GM18873 (cell line): Measurements from ENCODE around the gene SLC27A5.

Experiments
- ATAC-seq: cut with Tn5 transposase; IDR thresholded peaks from one replicate; pipeline ENCODE4 v1.9.1; 2021; ENCODE audit warnings: mild to moderate bottlenecking, moderate library complexity, moderate number of reproducible peaks; ENCODE audit not compliant: unreplicated experiment, low FRiP score

SLC27A5 gene

GRCh38 chr19:58511353-58512208 is at the start of gene SLC27A5:
SLC27A5 (minus strand) TSS chr19:58511992; CDS start chr19:58511955, 37 bp downstream.
- ATAC-seq, result no peak

GRCh38 chr19:58560921-58561320 is 49.1 kb upstream of the SLC27A5 start:
- no peak for ATAC-seq

- ATAC-seq, result no peak
Observed at GRCh38 chr19:58560007-58560887, 48.5 kb upstream of the SLC27A5 start.

- ATAC-seq, result no peak
Observed at GRCh38 chr19:58559275-58560006, 47.6 kb upstream of the SLC27A5 start.

GRCh38 chr19:58558623-58559274 is 47.0 kb upstream of the SLC27A5 start:
- peak; percentile 50 for ATAC-seq

GRCh38 chr19:58558066-58558622 is 46.4 kb upstream of the SLC27A5 start, which contains the start of gene UBE2M:
UBE2M (minus strand) TSS chr19:58558611; CDS start chr19:58558381, 230 bp downstream.
- ATAC-seq, result no peak

- ATAC-seq, result no peak
Observed at GRCh38 chr19:58557221-58558065, 45.7 kb upstream of the SLC27A5 start.

- no peak for ATAC-seq
Observed at GRCh38 chr19:58556622-58557220, 44.9 kb upstream of the SLC27A5 start.

- no peak for ATAC-seq
Observed at GRCh38 chr19:58555920-58556621, 44.3 kb upstream of the SLC27A5 start.

GRCh38 chr19:58555369-58555885 is 43.6 kb upstream of the SLC27A5 start:
- ATAC-seq, result no peak

- peak; percentile 26 for ATAC-seq
Observed at GRCh38 chr19:58554494-58555368, 42.9 kb upstream of the SLC27A5 start, which contains the start of gene CHMP2A. CHMP2A (minus strand) TSS chr19:58555105; CDS start chr19:58554212, 893 bp downstream.

- no peak for ATAC-seq
Observed at GRCh38 chr19:58553799-58554493, 42.2 kb upstream of the SLC27A5 start.

- no peak for ATAC-seq
Observed at GRCh38 chr19:58552655-58553054, 40.9 kb upstream of the SLC27A5 start.

GRCh38 chr19:58551577-58552471 is 40.0 kb upstream of the SLC27A5 start:
- ATAC-seq, result no peak

- ATAC-seq, result no peak
Observed at GRCh38 chr19:58551123-58551497, 39.3 kb upstream of the SLC27A5 start.
